ENCODE results near the gene ZNF280B.
"Not testable (repeated sequence)": the region's sequence is repeated elsewhere in the genome, so short reads cannot be mapped to it uniquely, and the experiment has no call there.

Gene ZNF280B

GRCh38 chr22:22534604-22535415, 26.3 kb upstream of the ZNF280B start:
- no peak for DNase-seq (ENCODE audit: low spot score)

DNA sequence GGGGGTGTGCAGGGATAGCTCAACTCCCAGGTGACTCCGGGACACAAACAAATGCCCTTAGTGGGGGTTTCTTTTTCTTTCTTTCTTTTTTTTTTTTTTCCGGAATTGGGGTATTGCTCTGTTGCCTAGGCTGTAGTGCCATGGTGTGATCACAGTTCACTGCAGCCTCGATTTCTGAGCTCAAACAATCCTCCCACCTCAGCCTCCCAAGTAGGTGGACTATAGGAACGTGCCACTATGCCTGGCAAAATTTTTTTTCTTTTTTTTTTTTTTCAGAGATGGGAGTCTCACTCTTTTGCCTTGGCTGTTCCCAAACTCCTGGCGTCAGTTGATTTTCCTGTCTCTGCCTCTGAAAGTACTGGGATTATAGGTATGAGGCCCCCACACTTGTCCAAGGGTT, 25.3 kb upstream of the ZNF280B start:
- DNase-seq (ENCODE audit: low spot score), result no peak

GRCh38 chr22:22533417-22533816, 24.9 kb upstream of the ZNF280B start:
- no peak for DNase-seq (ENCODE audit: low spot score)

GRCh38 chr22:22532547-22533071, 24.1 kb upstream of the ZNF280B start:
- not testable (repeated sequence) for DNase-seq (ENCODE audit: low spot score)

- DNase-seq (ENCODE audit: low spot score), result no peak
Observed at GRCh38 chr22:22531770-22532546, 23.4 kb upstream of the ZNF280B start.

- DNase-seq (ENCODE audit: low spot score), result no peak
Observed at GRCh38 chr22:22528780-22529179, 20.2 kb upstream of the ZNF280B start.

DNA sequence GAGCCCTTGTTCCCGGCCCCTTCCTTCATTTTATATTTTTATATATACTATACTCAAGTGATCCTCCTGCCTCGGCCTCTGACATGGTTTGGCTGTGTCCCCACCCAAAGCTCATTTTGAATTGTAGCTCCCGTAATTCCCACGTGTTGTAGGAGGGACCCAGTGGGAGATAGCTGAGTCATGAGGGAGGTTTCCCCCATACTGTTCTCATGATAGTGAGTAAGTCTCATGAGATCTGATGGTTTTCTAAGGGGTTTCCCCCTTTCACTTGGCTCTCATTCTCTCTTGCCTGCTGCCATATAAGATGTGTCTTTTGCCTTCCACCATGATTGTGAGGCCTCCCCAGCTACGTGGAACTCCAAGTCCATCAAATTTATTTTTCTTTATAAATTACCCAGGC, 18.8 kb upstream of the ZNF280B start:
- no peak for DNase-seq (ENCODE audit: low spot score)

- no peak for DNase-seq (ENCODE audit: low spot score)
Observed at GRCh38 chr22:22526125-22526912, 17.8 kb upstream of the ZNF280B start.

DNA sequence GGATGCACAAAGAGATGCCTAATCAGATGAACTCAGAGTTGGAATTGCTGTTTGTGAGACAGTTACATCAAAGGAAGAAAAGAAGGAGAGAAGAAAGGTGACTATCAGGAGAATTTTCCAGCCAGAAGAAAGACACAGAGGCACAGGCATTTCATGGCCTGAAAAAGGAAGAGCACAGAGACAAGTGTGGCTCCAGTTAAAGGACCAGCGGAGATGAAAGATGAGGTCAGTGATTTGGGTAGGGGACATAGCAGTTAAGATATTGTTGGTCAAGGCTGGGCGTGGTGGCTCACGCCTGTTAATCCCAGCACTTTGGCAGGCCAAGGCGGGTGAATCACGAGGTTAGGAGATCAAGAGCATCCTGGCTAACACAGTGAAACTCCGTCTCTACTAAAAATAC, 15.0 kb upstream of the ZNF280B start:
- DNase-seq (ENCODE audit: low spot score), result no peak

DNA sequence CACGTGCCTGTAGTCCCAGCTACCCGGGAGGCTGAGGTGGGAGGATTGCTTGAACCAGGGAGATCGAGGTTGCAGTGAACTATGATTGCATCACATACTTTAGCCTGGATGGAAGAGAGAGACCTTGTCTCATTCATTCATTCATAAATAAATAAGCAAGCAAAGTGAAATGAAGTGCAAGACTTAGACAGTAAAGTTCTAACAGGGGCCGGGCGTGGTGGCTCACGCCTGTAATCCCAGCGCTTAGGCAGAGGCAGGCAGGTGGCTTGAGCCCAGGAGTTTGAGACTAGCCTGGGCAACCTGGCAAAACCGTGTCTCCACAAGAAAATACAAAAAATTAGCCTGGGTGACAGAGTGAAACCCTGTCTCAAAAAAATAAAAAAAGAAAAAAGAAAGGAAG, 13.1 kb upstream of the ZNF280B start:
- no peak for DNase-seq (ENCODE audit: low spot score)

- no peak for DNase-seq (ENCODE audit: low spot score)
Observed at GRCh38 chr22:22520667-22521602, 12.4 kb upstream of the ZNF280B start.

DNA sequence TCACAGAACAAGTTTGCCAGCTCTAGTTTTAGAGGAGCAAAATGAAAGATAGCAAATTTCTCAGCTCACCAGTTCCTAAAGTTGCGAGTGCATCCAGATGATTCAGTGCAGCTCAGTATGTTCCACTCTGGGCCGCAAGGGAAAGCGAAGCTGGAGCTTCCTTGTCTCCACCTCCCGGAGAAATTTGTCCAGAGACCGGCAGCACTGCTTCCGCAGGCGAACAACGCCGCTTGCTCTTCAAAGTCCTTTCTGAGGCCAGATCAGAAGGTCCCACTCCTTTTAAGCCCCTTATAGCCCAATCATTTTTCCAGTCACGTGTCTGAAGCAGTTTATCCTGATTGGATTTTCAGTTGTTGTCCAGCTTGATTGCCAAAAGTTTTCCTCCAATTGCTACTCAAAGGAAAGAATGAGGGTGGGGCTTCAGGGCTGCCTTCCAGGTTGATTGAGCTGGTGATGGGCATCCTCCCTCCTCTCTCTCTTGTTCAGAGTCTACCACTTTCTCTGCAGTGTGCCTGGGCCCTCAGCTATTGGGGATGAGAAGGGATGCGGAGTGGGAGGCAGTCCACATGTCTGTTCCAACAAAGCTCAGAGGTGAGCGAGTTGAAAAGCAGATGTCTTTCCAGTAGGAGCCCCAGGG, 11.6 kb upstream of the ZNF280B start, which contains the start of gene ZNF280A:
ZNF280A (minus strand) TSS at position 251 of the 637 bp plus-strand sequence. CDS start 4,640 bp downstream, outside the sequence.
- DNase-seq (ENCODE audit: low spot score), result no peak

DNA sequence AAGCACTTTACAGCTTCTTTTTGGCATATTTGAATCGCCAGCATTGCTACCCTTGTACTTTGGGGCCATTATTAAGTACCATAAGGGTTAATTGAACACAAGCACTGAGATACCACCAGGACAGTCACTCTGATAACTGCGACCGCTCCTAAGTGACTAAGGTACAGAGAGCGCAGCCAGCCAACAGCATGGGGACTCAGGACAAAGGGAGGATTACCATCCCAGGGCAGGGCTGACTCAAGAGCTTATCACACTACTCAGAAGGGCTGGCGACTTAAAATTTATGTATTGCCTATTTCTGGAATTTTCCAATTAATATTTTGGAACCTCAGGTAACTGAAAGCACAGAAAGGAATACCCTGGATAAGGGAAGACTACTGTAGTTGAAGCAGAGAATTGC, 11.0 kb upstream of the ZNF280B start:
- DNase-seq (ENCODE audit: low spot score), result no peak

DNA sequence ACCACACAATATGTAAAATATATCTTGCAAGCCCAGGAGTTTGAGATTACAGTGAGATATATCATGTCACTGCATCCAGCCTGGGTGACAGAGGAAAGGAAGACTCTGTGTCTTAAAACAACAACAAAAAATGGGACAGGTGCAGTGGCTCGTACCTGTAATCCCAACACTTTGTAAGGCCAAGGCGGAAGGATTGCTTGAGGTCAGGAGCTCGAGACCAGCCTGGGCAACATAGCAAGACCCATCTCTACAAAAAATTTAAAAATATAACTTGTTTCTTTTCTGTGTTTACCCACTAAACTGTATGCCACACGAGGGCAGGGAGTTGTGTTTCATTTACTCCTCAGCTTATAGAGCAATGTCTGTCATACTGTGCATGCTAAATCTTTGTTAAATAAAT, 8.4 kb upstream of the ZNF280B start:
- no peak for DNase-seq (ENCODE audit: low spot score)

- DNase-seq (ENCODE audit: low spot score), result no peak
Observed at GRCh38 chr22:22515890-22516289, 7.3 kb upstream of the ZNF280B start.

DNA sequence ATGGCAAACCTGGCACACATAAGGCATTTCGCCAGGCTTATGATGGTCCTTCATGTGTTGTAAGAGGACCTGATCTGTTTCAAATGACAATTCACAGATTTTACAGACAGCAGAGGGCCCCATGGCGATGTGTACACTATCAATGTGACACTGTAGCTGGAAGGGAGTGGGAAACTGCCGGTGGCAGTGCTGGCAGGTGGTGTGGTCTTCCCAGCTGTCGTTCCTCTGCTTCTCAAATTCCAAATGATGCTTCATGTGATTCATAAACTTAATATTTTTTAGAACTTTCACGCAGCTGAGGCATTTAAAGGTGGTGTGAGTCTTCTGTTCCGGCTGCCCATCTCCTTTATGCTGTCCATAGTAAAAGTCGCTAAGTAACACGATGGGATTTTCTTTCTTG, 5.9 kb upstream of the ZNF280B start:
- DNase-seq (ENCODE audit: low spot score), result not testable (repeated sequence)

- no peak for DNase-seq (ENCODE audit: low spot score)
Observed at GRCh38 chr22:22513619-22514018, 5.1 kb upstream of the ZNF280B start.

GRCh38 chr22:22512951-22513350, 4.4 kb upstream of the ZNF280B start:
- DNase-seq (ENCODE audit: low spot score), result no peak

DNA sequence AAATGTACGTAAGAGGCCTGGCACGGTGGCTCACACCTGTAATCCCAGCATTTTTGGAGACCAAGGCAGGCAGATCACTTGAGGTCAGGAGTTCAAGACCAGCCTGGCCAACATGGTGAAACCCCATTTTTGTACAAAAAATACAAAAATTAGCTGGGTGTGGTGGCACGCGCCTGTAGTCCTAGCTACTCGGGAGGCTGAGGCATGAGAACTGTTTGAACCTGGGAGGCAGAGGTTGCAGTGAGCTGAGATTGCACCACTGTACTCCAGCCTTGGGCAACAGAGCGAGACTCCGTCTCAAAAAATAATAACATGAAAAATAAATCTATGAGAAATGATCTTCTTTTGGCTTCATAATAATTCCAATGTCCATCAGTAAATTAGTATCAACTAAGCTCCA, 2.3 kb upstream of the ZNF280B start:
- DNase-seq (ENCODE audit: low spot score), result not testable (repeated sequence)

- DNase-seq (ENCODE audit: low spot score), result not testable (repeated sequence)
Observed at GRCh38 chr22:22509912-22510311, 1.4 kb upstream of the ZNF280B start.

Data from hematopoietic multipotent progenitor cell treated with erythropoietin and hydrocortisone succinate and interleukin-3 and kit ligand, for 17 days (in vitro differentiated cells).